ENCODE data around the gene ZBTB39. TPM values are rescaled to one million over a fixed set of nuclear protein-coding genes. Genes with fewer than 3 reads are reported as not detected.
"Not testable (repeated sequence)": the region's sequence is repeated elsewhere in the genome, so short reads cannot be mapped to it uniquely, and the experiment has no call there.

Gene ZBTB39, protein sequence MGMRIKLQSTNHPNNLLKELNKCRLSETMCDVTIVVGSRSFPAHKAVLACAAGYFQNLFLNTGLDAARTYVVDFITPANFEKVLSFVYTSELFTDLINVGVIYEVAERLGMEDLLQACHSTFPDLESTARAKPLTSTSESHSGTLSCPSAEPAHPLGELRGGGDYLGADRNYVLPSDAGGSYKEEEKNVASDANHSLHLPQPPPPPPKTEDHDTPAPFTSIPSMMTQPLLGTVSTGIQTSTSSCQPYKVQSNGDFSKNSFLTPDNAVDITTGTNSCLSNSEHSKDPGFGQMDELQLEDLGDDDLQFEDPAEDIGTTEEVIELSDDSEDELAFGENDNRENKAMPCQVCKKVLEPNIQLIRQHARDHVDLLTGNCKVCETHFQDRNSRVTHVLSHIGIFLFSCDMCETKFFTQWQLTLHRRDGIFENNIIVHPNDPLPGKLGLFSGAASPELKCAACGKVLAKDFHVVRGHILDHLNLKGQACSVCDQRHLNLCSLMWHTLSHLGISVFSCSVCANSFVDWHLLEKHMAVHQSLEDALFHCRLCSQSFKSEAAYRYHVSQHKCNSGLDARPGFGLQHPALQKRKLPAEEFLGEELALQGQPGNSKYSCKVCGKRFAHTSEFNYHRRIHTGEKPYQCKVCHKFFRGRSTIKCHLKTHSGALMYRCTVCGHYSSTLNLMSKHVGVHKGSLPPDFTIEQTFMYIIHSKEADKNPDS
- total RNA-seq, result 10 to 100 TPM in 2 of 3 donors, 1 to 10 TPM in 1; 9.5 to 17.6 (median 12.5) TPM
- total RNA-seq (2013), result 7.8 TPM

DNA sequence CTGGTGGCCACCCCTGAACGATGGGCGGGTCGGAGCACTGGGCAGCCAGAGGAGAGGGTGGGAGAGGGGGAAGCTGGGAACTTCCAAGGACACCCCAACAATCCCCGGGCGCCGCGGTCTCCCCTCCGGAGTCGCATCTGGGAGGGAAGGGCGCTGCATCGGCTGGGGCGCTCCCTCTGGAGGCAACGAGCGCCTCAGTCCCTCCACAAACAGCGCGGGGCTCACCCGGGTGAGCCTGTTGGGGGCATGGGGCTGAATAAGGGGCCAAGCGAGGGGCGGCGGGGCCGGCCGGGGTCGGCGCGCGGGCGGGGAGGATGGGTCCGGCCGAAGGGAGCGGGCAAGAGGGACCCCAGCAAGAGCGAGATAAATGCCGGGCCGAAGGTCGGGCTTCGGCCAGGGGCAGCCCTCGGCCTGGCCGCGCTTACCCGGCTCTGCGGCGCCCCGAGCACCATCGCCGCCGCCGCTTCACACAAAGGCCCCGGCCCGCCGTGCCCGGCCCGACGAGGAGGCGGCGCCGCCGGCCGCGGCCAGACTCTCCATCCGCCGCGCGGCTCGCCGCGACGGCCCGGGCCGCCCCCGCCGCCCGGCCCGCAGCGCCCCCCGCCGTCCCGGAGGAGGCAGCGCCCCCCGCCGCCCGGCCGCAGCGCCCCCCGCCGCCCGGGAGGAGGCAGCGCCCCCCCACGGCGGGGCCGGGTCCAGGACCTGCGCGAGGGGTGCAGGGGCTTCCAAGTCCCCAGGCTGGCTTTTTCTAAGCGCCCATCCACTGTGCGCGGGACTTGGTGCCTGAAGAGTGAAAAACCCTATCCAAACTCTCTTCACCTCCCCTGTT, at the start of gene ZBTB39:
ZBTB39 (minus strand) TSS at position 567 of the 829 bp plus-strand sequence. CDS start 1,629 bp downstream, outside the sequence.
- DNase-seq (peak; percentile 69 to 84), ATAC-seq (peak; percentile 90 to 95 (median 94))
- Histone ChIP-seq H3K4me1 (ENCODE audit: control insufficient read depth, insufficient read depth, low read length) (peaks cover 19% of the 10 kb centered on the region), H3K4me3 (ENCODE audit: low read length) (peak within 1 kb of the TSS; percentile 67), H3K27ac (ENCODE audit: low read length) (peak within 1 kb of the TSS; percentile 51), H3K36me3 (ENCODE audit: control insufficient read depth, insufficient read depth, low read length) (peaks cover 28% of the 10 kb centered on the region), H3K27me3 (ENCODE audit: control insufficient read depth, insufficient read depth, low read length) (no peaks in the 10 kb centered on the region), H3K9me3 (ENCODE audit: control insufficient read depth, insufficient read depth, low read length) (no peaks in the 10 kb centered on the region)
- TF ChIP-seq, protein P1, sequence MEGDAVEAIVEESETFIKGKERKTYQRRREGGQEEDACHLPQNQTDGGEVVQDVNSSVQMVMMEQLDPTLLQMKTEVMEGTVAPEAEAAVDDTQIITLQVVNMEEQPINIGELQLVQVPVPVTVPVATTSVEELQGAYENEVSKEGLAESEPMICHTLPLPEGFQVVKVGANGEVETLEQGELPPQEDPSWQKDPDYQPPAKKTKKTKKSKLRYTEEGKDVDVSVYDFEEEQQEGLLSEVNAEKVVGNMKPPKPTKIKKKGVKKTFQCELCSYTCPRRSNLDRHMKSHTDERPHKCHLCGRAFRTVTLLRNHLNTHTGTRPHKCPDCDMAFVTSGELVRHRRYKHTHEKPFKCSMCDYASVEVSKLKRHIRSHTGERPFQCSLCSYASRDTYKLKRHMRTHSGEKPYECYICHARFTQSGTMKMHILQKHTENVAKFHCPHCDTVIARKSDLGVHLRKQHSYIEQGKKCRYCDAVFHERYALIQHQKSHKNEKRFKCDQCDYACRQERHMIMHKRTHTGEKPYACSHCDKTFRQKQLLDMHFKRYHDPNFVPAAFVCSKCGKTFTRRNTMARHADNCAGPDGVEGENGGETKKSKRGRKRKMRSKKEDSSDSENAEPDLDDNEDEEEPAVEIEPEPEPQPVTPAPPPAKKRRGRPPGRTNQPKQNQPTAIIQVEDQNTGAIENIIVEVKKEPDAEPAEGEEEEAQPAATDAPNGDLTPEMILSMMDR (IDR thresholded peaks at IDR 0.05), result peak; percentile 42
- no peaks in the 10 kb centered on the region for H3K27me3 Mint-ChIP-seq (ENCODE audit: low read depth in 2 of 2)
- intact Hi-C loops (cut with micrococcal nuclease), result no loop called here
- no peaks in the 10 kb centered on the region for H3K9me3 Mint-ChIP-seq
- under 1% methylated on average over 94 of the region's 94 CpGs for WGBS (ENCODE audit: insufficient coverage)
- H3K36me3 Mint-ChIP-seq, result no peaks in the 10 kb centered on the region
- H3K4me3 Mint-ChIP-seq, result peak within 1 kb of the TSS; percentile 92
- peak within 1 kb of the TSS; percentile 82 to 85 for H3K27ac Mint-ChIP-seq
- peaks cover 27 to 38% of the 10 kb centered on the region in 2 donors for H3K4me1 Mint-ChIP-seq

DNA sequence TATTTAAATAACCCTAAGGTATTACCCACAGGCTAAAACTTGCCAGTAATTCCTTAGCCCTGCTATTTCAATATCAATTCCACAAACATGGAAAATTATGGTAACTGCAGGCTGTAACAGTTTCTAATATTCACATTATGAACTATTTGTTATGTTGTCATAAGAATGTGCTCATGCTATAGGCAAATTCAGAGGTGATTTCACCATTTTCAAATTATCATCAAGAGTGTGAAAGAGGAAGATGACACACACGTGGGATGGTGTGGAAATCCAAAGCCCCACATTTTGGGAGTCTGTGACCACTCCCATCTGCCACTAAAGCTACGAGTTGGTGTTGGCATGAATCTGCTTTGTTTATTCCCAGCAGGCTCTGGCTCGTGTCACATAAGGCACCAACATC, 49.5 kb upstream of the ZBTB39 start:
- TF ChIP-seq, protein P1 (IDR thresholded peaks at IDR 0.05), result no peak
- no peak for ATAC-seq
- H3K36me3 ChIP-seq (ENCODE audit: control insufficient read depth, insufficient read depth, low read length), result peaks cover 12% of the 10 kb centered on the region
- no peaks in the 10 kb centered on the region for H3K9me3 Mint-ChIP-seq
- no peak overlapping the region for H3K27ac ChIP-seq (ENCODE audit: low read length)
- no peaks in the 10 kb centered on the region for H3K9me3 ChIP-seq (ENCODE audit: control insufficient read depth, insufficient read depth, low read length)
- H3K36me3 Mint-ChIP-seq, result peaks cover 7% of the 10 kb centered on the region
- H3K27ac Mint-ChIP-seq, result no peak overlapping the region
- no peaks in the 10 kb centered on the region for H3K27me3 ChIP-seq (ENCODE audit: control insufficient read depth, insufficient read depth, low read length)
- peaks cover 0 to 7% of the 10 kb centered on the region in 2 donors for H3K27me3 Mint-ChIP-seq (ENCODE audit: low read depth in 2 of 2)
- H3K4me3 Mint-ChIP-seq, result no peak overlapping the region
- H3K4me1 ChIP-seq (ENCODE audit: control insufficient read depth, insufficient read depth, low read length), result peaks cover 6% of the 10 kb centered on the region
- intact Hi-C loops (cut with micrococcal nuclease), result no loop called here
- H3K4me3 ChIP-seq (ENCODE audit: low read length), result no peak overlapping the region
- peaks cover 6% of the 10 kb centered on the region in 2 donors for H3K4me1 Mint-ChIP-seq
- no peak for DNase-seq
- WGBS (ENCODE audit: insufficient coverage), result 83% methylated on average over 3 of the region's 3 CpGs

DNA sequence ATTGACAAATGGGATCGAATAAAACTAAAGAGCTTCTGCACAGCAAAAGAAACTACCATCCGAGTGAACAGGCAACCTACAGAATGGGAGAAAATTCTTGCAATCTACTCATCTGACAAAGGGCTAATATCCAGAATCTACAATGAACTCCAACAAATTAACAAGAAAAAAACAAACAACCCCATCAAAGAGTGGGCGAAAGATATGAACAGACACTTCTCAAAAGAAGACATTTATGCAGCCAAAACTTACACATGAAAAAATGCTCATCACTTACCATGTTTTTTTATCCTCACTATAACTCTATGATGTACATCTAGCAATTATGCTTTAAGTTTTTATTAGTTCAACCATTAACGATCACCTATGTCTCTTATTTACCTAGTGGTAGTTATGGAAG, 47.6 kb upstream of the ZBTB39 start:
- intact Hi-C loops (cut with micrococcal nuclease); H3K27ac Mint-ChIP-seq; DNase-seq; H3K4me3 ChIP-seq (ENCODE audit: low read length); H3K36me3 Mint-ChIP-seq; H3K27me3 ChIP-seq (ENCODE audit: control insufficient read depth, insufficient read depth, low read length); H3K4me3 Mint-ChIP-seq; ATAC-seq; H3K36me3 ChIP-seq (ENCODE audit: control insufficient read depth, insufficient read depth, low read length); H3K27ac ChIP-seq (ENCODE audit: low read length); H3K9me3 ChIP-seq (ENCODE audit: control insufficient read depth, insufficient read depth, low read length); H3K9me3 Mint-ChIP-seq; H3K4me1 ChIP-seq (ENCODE audit: control insufficient read depth, insufficient read depth, low read length): not testable (repeated sequence)
- Mint-ChIP-seq H3K27me3 (ENCODE audit: low read depth in 2 of 2) (peaks cover 4 to 22% of the 10 kb centered on the region in 2 donors), H3K4me1 (peaks cover 9 to 13% of the 10 kb centered on the region in 2 donors)
- 90% methylated on average over 3 of the region's 4 CpGs for WGBS (ENCODE audit: insufficient coverage)

DNA sequence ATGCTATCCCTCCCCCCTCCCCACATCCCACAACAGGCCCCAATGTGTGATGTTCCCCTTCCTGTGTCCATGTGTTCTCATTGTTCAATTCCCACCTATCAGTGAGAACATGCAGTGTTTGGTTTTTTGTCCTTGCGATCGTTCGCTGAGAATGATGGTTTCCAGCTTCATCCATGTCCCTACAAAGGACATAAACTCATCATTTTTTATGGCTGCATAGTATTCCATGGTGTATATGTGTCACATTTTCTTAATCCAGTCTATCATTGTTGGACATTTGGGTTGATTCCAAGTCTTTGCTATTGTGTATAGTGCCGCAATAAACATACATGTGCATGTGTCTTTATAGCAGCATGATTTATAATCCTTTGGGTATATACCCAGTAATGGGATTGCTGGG, 46.8 kb upstream of the ZBTB39 start:
- H3K4me3 Mint-ChIP-seq; H3K4me3 ChIP-seq (ENCODE audit: low read length); H3K9me3 ChIP-seq (ENCODE audit: control insufficient read depth, insufficient read depth, low read length); intact Hi-C loops (cut with micrococcal nuclease); H3K9me3 Mint-ChIP-seq; DNase-seq; H3K36me3 Mint-ChIP-seq; H3K27ac ChIP-seq (ENCODE audit: low read length); H3K36me3 ChIP-seq (ENCODE audit: control insufficient read depth, insufficient read depth, low read length); H3K27me3 ChIP-seq (ENCODE audit: control insufficient read depth, insufficient read depth, low read length); ATAC-seq; H3K27ac Mint-ChIP-seq: not testable (repeated sequence)
- peaks cover 11% of the 10 kb centered on the region for H3K4me1 ChIP-seq (ENCODE audit: control insufficient read depth, insufficient read depth, low read length)
- Mint-ChIP-seq H3K27me3 (ENCODE audit: low read depth in 2 of 2) (peaks cover 8 to 26% of the 10 kb centered on the region in 2 donors), H3K4me1 (peaks cover 9 to 17% of the 10 kb centered on the region in 2 donors)
- WGBS (ENCODE audit: insufficient coverage), result 100% methylated on average over 1 of the region's 4 CpGs

All from natural killer cell (primary cell).